NOMO-1 treated with DMSO at 0.1 percent for 48 hours (cell line): Measurements from ENCODE around the gene CLK4.
"Not testable (repeated sequence)": the region's sequence is repeated elsewhere in the genome, so short reads cannot be mapped to it uniquely, and the experiment has no call there.

ENCODE experiments used
- DNase-seq: peaks from one replicate; lab custom pipeline; 2025; ENCODE audit not compliant: unreplicated experiment; lab: John Stamatoyannopoulos, UW

The CLK4 gene

GRCh38 chr5:178587763-178588611 lies 38.9 kb downstream of the CLK4 start:
- DNase-seq: peak; percentile 61

GRCh38 chr5:178586396-178586795 lies 40.5 kb downstream of the CLK4 start:
- DNase-seq: no peak

- not testable (repeated sequence) for DNase-seq
These were observed 41.4 kb downstream of the CLK4 start for GRCh38 chr5:178585421-178585820.

GRCh38 chr5:178583279-178583678 lies 43.6 kb downstream of the CLK4 start:
- DNase-seq: no peak

- no peak for DNase-seq
These were observed 44.6 kb downstream of the CLK4 start for GRCh38 chr5:178582291-178582690.

GRCh38 chr5:178581621-178582020 lies 45.2 kb downstream of the CLK4 start:
- DNase-seq: no peak

GRCh38 chr5:178580271-178580955 lies 46.4 kb downstream of the CLK4 start:
- no peak for DNase-seq

GRCh38 chr5:178577944-178578343 lies 48.9 kb downstream of the CLK4 start:
- DNase-seq: no peak

GRCh38 chr5:178577376-178577839 lies 49.4 kb downstream of the CLK4 start:
- no peak for DNase-seq

GRCh38 chr5:178576591-178577351 lies 50.1 kb downstream of the CLK4 start:
- no peak for DNase-seq

- DNase-seq: no peak
These were observed 53.6 kb downstream of the CLK4 start for GRCh38 chr5:178573216-178573615.

- DNase-seq: no peak
These were observed 54.2 kb downstream of the CLK4 start for GRCh38 chr5:178572617-178573016.

GRCh38 chr5:178569485-178569884 lies 57.4 kb downstream of the CLK4 start:
- no peak for DNase-seq

- no peak for DNase-seq
These were observed 61.9 kb downstream of the CLK4 start for GRCh38 chr5:178564811-178565550.

- no peak for DNase-seq
These were observed 62.5 kb downstream of the CLK4 start for GRCh38 chr5:178564397-178564796.

GRCh38 chr5:178563621-178564020 lies 63.2 kb downstream of the CLK4 start:
- DNase-seq: no peak

- DNase-seq: no peak
These were observed 65.0 kb downstream of the CLK4 start for GRCh38 chr5:178561746-178562264.

GRCh38 chr5:178560911-178561310 lies 65.9 kb downstream of the CLK4 start:
- DNase-seq: no peak

GRCh38 chr5:178557416-178557815 lies 69.4 kb downstream of the CLK4 start:
- no peak for DNase-seq

- DNase-seq: no peak
These were observed 71.1 kb downstream of the CLK4 start for GRCh38 chr5:178555771-178556211.

- DNase-seq: no peak
These were observed 71.8 kb downstream of the CLK4 start for GRCh38 chr5:178555005-178555404.
